ENCODE results near the gene SLC16A12.
"Not testable (repeated sequence)": the region's sequence is repeated elsewhere in the genome, so short reads cannot be mapped to it uniquely, and the experiment has no call there.

SLC16A12 gene

DNA sequence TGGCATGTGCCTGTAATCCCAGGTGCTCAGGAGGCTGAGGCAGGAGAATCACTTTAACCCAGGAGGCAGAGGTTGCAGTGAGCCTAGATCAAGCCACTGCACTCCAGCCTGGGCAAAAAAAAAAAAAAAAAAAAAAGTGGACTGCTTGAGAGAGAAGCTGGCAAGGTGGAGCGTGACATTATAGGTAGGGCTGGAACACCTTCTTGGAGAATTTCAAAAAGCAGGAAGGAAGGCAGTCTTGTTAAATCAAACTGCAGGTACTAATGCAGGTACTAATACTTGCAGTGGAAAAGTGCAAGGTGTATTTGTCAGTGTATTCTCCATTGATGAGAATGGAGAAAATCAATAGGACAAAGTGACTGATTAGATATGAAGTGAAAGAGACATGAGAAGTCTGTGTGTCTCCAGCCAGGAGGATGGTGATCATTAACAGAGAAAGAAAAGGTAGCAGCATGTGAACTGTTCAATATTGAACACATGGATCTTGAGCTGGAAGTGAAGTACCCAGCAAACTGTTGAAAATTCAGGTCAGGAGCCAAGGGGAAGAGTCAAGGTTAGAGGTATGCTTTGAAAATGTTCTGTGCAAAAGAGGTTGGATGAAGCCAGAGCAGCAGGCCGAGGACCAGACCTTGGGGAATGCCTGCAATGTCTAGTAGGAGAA is 12.6 kb upstream of the SLC16A12 start:
- no peak for DNase-seq

GRCh38 chr10:89546651-89547050 is 11.3 kb upstream of the SLC16A12 start:
- DNase-seq: not testable (repeated sequence)

DNA sequence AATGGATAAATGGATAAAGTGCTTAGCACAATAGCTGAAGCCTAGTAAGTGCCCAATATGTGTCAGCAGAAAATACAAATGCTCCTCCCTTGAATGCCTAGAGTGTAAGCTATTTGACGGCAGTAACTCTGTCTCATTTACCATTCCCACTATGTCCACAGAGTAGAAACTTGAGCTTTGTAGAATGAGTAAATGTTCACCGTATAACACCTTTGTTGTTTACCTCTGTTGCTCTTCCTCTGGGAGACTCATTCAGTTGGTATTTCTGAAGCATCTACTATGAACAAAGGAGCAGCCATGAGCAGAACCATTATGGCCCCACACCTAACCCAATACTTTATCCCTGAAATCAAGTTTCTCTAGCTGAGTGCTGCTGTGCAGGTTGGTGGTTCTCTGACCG is 8.4 kb upstream of the SLC16A12 start:
- no peak for DNase-seq

DNA sequence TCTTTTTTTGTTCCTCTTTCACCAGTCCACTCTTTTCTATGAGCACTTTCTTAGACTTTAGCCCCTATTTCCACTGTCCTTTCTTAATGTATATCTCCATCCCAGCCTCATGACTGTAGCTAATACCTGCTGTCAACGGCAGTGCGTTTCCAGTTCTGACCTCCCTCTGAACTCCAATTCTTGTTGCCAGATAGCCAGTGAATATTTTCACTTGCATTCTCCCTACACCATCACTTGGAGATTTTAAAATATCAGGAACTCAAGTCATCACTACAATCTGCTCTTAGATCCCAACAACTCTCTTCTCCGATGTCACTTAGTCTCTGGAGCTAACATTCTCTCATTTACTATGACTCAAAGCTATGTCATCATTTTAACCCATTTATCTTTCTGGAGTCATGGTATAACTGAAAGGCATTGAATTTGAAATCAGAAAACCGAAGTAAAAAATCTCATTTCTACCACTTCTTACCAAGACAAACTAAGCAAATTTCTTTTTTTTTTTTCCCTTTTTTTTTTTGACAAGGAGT is 5.1 kb upstream of the SLC16A12 start:
- no peak for DNase-seq

- no peak for DNase-seq
Observed at GRCh38 chr10:89537364-89537763, 2.0 kb upstream of the SLC16A12 start.

GRCh38 chr10:89536013-89536354 is 590 bp upstream of the SLC16A12 start:
- DNase-seq: no peak

DNA sequence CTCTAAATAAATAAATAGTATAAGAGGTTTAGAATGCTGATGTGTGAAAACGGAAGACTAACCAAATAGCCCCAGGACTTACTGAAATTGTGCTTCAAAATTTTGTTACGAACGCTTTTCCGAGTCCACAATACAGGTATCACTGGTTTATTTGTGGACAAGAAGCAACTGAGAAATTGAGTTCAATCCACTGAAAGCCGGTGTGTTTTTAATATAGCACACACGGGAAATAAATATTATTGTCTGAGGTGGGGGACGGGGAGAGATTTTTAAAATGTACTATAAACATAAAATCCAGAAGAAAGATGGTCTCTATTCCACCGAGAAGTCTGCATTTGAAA is 598 bp downstream of the SLC16A12 start:
- no peak for DNase-seq

GRCh38 chr10:89532476-89532875 is 2.9 kb downstream of the SLC16A12 start:
- no peak for DNase-seq

- DNase-seq: no peak
Observed at GRCh38 chr10:89531359-89531758, 4.0 kb downstream of the SLC16A12 start.

DNA sequence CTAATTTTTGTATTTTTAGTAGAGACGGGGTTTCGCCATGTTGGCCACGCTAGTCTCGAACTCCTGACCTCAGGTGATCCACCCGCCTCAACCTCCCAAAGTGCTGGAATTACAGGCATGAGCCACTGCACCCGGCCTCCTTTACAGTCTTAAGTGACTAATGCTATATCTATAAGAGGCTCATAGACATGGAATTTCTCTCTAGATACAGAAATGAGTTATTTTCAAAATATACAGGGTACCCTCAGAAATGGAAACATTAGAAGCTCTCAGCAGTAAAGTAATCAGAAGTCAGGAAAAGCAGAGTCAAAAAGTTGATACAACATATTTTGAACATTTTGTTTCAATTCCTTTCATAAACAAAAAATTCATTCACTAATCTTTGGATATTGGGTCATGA is 5.7 kb downstream of the SLC16A12 start:
- not testable (repeated sequence) for DNase-seq

DNA sequence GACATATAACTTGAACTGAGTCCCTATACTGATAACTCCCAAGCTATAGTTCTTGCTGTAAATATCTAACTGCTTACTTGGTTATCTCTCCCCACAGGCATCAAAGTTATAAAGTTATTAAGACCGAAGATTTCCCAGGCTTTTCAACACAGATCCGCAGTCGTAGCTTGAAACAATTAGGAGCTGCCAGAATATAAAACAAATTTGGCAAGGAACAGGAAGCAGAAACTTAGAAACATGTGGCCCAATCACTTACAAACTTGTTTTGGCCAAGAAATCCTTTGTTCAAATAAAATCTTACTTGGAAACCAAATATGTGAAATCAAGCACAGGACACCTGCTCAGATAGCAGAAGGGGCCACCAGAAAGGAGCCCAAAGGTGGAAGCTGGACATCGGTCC is 9.0 kb downstream of the SLC16A12 start:
- no peak for DNase-seq

GRCh38 chr10:89525556-89525955 is 9.8 kb downstream of the SLC16A12 start:
- DNase-seq: no peak

DNA sequence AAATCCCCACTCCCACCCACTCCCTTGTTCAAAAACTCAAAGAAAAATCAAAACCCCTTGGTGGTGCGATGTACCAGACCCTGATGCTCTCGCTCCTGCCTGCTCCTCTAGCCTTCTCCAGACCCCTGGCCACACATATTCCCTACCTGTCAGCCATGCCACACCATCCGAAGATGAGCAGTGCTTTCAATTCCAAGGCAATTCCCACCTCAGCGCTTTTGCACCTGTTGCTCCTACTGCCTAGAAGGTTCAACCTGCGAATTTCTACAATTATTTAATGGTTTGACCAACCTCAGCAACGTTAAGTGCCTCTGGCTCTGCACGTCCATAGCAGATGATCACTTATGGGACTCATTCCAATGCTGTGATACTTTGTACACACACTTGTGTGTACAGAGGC is 11.1 kb downstream of the SLC16A12 start:
- no peak for DNase-seq

DNA sequence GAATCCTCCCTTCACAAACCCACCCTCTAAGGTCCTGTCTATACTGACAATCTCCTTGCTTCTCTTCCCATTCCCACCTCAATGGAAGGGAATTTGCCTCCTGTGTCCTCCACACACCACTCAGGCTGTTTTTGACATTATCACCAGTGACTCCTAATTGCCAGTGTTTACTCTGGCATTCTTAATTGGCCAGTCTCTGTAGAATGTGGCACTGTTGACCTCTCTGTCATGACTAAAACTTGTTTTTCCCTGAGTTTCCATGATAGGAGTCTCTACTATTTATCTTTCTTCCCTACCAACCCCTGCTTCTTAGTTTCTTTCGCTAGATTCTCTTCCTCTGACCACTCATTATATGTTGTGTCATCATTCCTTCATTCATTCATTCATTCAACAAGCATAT is 12.1 kb downstream of the SLC16A12 start:
- DNase-seq: no peak

DNA sequence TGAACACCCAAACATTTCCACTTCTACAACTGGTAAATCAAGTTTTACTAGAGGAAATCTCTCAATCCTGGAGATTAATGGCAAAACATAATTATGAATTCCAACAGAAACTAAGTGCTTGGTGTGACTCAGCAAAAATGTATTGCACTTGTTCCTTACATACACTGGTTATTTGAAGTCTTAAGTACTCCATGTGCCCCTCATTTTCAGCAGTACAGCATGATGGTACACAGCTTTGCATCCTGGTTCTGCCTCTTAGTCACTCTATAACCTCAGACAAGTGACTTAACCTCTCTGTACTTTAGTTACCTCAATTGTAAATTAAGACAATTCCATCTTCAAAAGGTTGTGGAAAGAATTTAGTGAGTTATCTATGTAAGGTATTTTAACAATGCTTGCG is 12.9 kb downstream of the SLC16A12 start:
- DNase-seq: no peak

- DNase-seq: no peak
Observed at GRCh38 chr10:89521368-89521767, 14.0 kb downstream of the SLC16A12 start.

GRCh38 chr10:89520706-89521105 is 14.7 kb downstream of the SLC16A12 start:
- no peak for DNase-seq

GRCh38 chr10:89518876-89519842 is 16.2 kb downstream of the SLC16A12 start:
- no peak for DNase-seq

GRCh38 chr10:89518108-89518507 is 17.3 kb downstream of the SLC16A12 start:
- no peak for DNase-seq

GRCh38 chr10:89516149-89516832 is 19.1 kb downstream of the SLC16A12 start:
- DNase-seq: no peak

- no peak for DNase-seq
Observed at GRCh38 chr10:89515031-89515841, 20.2 kb downstream of the SLC16A12 start.

DNA sequence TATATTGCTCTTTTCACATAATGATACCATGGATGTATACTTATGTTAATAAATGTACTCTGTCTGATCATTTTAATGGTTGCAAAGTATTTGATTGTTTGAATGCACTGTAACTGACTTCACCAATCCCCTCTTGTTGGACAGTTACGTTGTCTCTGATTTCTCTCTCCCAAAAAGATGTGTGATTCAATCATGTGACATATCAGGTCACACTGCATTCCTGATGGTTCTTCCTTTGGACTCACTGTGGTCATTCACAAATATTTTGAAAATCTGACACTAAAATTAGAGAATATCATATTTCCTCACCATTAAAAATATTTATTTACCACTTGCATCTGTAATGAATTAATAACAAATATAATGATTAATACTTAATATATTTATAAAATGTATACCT is 22.2 kb downstream of the SLC16A12 start:
- DNase-seq: no peak

All from activated CD4-positive, alpha-beta T cell treated with anti-CD3 and anti-CD28 coated beads for 1 hour (primary cell).